Neural progenitor cell (in vitro differentiated cells): ENCODE results near the gene KPNA4. TPM values are rescaled to one million over a fixed set of nuclear protein-coding genes. Genes with fewer than 3 reads are reported as not detected.
"Not testable (repeated sequence)": the region's sequence is repeated elsewhere in the genome, so short reads cannot be mapped to it uniquely, and the experiment has no call there.

Source experiments
- DNase-seq: peaks from one replicate; pipeline ENCODE4 v3.0.0-alpha.2; 2016; ENCODE audit warnings: low spot score
- H2AFZ ChIP-seq: fragments of 200-600 bp; sonication (generic); replicated peaks from 2 replicates; pipeline ENCODE4 v1.6.1; 2016; ENCODE audit warnings: antibody characterized with exemption
- H3F3A ChIP-seq: fragments of 200-600 bp; sonication (generic); 2 replicates; pipeline ENCODE4 v1.6.1; 2016; ENCODE audit warnings: antibody characterized with exemption, low read depth
- H3K27ac ChIP-seq: fragments of 200-600 bp; sonication (generic); 2 replicates; pipeline ENCODE4 v1.5.1; 2016; ENCODE audit warnings: mild to moderate bottlenecking
- H3K27me3 ChIP-seq: fragments of 200-600 bp; sonication (generic); 2 replicates; pipeline ENCODE4 v1.6.1; 2016; ENCODE audit warnings: mild to moderate bottlenecking, moderate library complexity
- H3K36me3 ChIP-seq: fragments of 200-600 bp; sonication (generic); 2 replicates; pipeline ENCODE4 v1.5.1; 2016
- H3K4me1 ChIP-seq: fragments of 200-600 bp; sonication (generic); 2 replicates; pipeline ENCODE4 v1.6.1; 2016; ENCODE audit warnings: mixed run types
- H3K4me2 ChIP-seq: fragments of 200-600 bp; sonication (generic); 2 replicates; pipeline ENCODE4 v1.6.1; 2016
- H3K4me3 ChIP-seq: fragments of 200-600 bp; sonication (generic); 2 replicates; pipeline ENCODE4 v1.5.1; 2016
- H3K79me2 ChIP-seq: fragments of 200-600 bp; sonication (generic); 2 replicates; pipeline ENCODE4 v1.6.1; 2016; ENCODE audit warnings: low read depth
- H3K9ac ChIP-seq: fragments of 200-600 bp; sonication (generic); 2 replicates; pipeline ENCODE4 v1.6.1; 2016
- H3K9me3 ChIP-seq: fragments of 200-600 bp; sonication (generic); 2 replicates; pipeline ENCODE4 v1.5.1; 2016; ENCODE audit warnings: low read depth
- H4K20me1 ChIP-seq: fragments of 200-600 bp; sonication (generic); 2 replicates; pipeline ENCODE4 v1.6.1; 2016; ENCODE audit warnings: low read depth
- H3K27ac Mint-ChIP-seq: 3 replicates; pipeline ENCODE4 v1.8.0; 2021; ENCODE audit warnings: mixed read lengths
- H3K27me3 Mint-ChIP-seq: 2 replicates; pipeline ENCODE4 v1.8.0; 2022; ENCODE audit warnings: low read depth, mild to moderate bottlenecking, inconsistent platforms, moderate library complexity, mixed read lengths; ENCODE audit not compliant: insufficient read depth
- H3K36me3 Mint-ChIP-seq: 3 replicates; pipeline ENCODE4 v1.8.0; 2021; ENCODE audit warnings: mixed read lengths
- H3K4me1 Mint-ChIP-seq: 3 replicates; pipeline ENCODE4 v1.8.0; 2021; ENCODE audit warnings: mixed read lengths
- H3K4me3 Mint-ChIP-seq: 3 replicates; pipeline ENCODE4 v1.8.0; 2021; ENCODE audit warnings: mild to moderate bottlenecking, moderate library complexity, mixed read lengths
- H3K9me3 Mint-ChIP-seq: 3 replicates; pipeline ENCODE4 v1.8.0; 2020; ENCODE audit warnings: mixed read lengths
- EZH2 ChIP-seq: fragments of 200-600 bp; sonication (generic); IDR thresholded peaks from 2 replicates; pipeline ENCODE4 v1.6.1; 2017; ENCODE audit warnings: antibody characterized with exemption, mild to moderate bottlenecking, moderate library complexity
- EZH2phosphoT487 ChIP-seq: fragments of 200-600 bp; sonication (generic); IDR thresholded peaks from 2 replicates; pipeline ENCODE4 v1.6.1; 2017; ENCODE audit warnings: antibody characterized with exemption
- total RNA-seq: library from RNA; depleted of rRNA; stranded (reverse); fragments of >200 nt; gene quantifications from 2 replicates; pipeline ENCODE4 v1.2.3, GENCODE V29; 2015; ENCODE audit warnings: low replicate concordance
- TF ChIP-seq, protein P1 (sequence below): fragments of 200-600 bp; sonication (generic); IDR thresholded peaks from 2 replicates; pipeline ENCODE4 v1.5.1; 2017; ENCODE audit warnings: antibody characterized with exemption, mild to moderate bottlenecking

The KPNA4 gene
- total RNA-seq, 1 donor from 2014 or later = 56.6 TPM

GRCh38 chr3:160532371-160532770 lies 33.0 kb downstream of the KPNA4 start:
- no peak overlapping the region for H3K9ac ChIP-seq
- peaks cover 3% of the 10 kb centered on the region for H4K20me1 ChIP-seq
- TF ChIP-seq, protein P1, sequence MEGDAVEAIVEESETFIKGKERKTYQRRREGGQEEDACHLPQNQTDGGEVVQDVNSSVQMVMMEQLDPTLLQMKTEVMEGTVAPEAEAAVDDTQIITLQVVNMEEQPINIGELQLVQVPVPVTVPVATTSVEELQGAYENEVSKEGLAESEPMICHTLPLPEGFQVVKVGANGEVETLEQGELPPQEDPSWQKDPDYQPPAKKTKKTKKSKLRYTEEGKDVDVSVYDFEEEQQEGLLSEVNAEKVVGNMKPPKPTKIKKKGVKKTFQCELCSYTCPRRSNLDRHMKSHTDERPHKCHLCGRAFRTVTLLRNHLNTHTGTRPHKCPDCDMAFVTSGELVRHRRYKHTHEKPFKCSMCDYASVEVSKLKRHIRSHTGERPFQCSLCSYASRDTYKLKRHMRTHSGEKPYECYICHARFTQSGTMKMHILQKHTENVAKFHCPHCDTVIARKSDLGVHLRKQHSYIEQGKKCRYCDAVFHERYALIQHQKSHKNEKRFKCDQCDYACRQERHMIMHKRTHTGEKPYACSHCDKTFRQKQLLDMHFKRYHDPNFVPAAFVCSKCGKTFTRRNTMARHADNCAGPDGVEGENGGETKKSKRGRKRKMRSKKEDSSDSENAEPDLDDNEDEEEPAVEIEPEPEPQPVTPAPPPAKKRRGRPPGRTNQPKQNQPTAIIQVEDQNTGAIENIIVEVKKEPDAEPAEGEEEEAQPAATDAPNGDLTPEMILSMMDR = no peak
- TF ChIP-seq EZH2phosphoT487 = no peak
- no peak for TF ChIP-seq EZH2
- no peaks in the 10 kb centered on the region for H3K27me3 Mint-ChIP-seq
- no peaks in the 10 kb centered on the region for H3K9me3 ChIP-seq
- no peaks in the 10 kb centered on the region for H3F3A ChIP-seq
- H2AFZ ChIP-seq = no peak overlapping the region
- H3K79me2 ChIP-seq = peaks cover 24% of the 10 kb centered on the region
- no peak overlapping the region for H3K4me3 Mint-ChIP-seq
- H3K9me3 Mint-ChIP-seq = no peaks in the 10 kb centered on the region
- H3K27ac ChIP-seq = no peak overlapping the region
- no peak overlapping the region for H3K4me3 ChIP-seq
- DNase-seq = no peak
- no peaks in the 10 kb centered on the region for H3K4me1 Mint-ChIP-seq
- H3K27ac Mint-ChIP-seq = no peak overlapping the region
- H3K4me2 ChIP-seq = no peak overlapping the region
- H3K36me3 Mint-ChIP-seq = peaks cover 11% of the 10 kb centered on the region
- H3K27me3 ChIP-seq = no peaks in the 10 kb centered on the region
- H3K36me3 ChIP-seq = peaks cover 19% of the 10 kb centered on the region
- no peaks in the 10 kb centered on the region for H3K4me1 ChIP-seq

- Histone ChIP-seq H3K79me2 (peaks cover 14% of the 10 kb centered on the region), H3K36me3 (peaks cover 27% of the 10 kb centered on the region), H2AFZ (no peak overlapping the region), H3F3A (no peaks in the 10 kb centered on the region), H3K4me2 (no peak overlapping the region), H3K4me1 (no peaks in the 10 kb centered on the region), H3K27me3 (no peaks in the 10 kb centered on the region), H3K9ac (no peak overlapping the region), H3K27ac (no peak overlapping the region), H3K4me3 (no peak overlapping the region), H3K9me3 (no peaks in the 10 kb centered on the region), H4K20me1 (no peaks in the 10 kb centered on the region)
- H3K4me1 Mint-ChIP-seq = no peaks in the 10 kb centered on the region
- TF ChIP-seq, protein P1 = no peak
- TF ChIP-seq EZH2phosphoT487 (no peak), EZH2 (no peak)
- DNase-seq = no peak
- no peak overlapping the region for H3K4me3 Mint-ChIP-seq
- peaks cover 14% of the 10 kb centered on the region for H3K36me3 Mint-ChIP-seq
- no peaks in the 10 kb centered on the region for H3K9me3 Mint-ChIP-seq
- H3K27ac Mint-ChIP-seq = no peak overlapping the region
- no peaks in the 10 kb centered on the region for H3K27me3 Mint-ChIP-seq
Observed at GRCh38 chr3:160531311-160531710, 34.1 kb downstream of the KPNA4 start.

GRCh38 chr3:160516391-160516790 lies 49.0 kb downstream of the KPNA4 start:
- H3K36me3 ChIP-seq = peaks cover 35% of the 10 kb centered on the region
- not testable (repeated sequence) for H3K4me3 ChIP-seq, H3K9me3 Mint-ChIP-seq, H3K9me3 ChIP-seq, H3K27ac ChIP-seq, H3K27ac Mint-ChIP-seq, H3K27me3 Mint-ChIP-seq, H3K4me1 ChIP-seq, H2AFZ ChIP-seq, H3K9ac ChIP-seq, H3K4me1 Mint-ChIP-seq, H3K27me3 ChIP-seq, DNase-seq, H3F3A ChIP-seq, H4K20me1 ChIP-seq, H3K4me3 Mint-ChIP-seq, H3K79me2 ChIP-seq, H3K4me2 ChIP-seq
- peaks cover 35% of the 10 kb centered on the region for H3K36me3 Mint-ChIP-seq

DNA sequence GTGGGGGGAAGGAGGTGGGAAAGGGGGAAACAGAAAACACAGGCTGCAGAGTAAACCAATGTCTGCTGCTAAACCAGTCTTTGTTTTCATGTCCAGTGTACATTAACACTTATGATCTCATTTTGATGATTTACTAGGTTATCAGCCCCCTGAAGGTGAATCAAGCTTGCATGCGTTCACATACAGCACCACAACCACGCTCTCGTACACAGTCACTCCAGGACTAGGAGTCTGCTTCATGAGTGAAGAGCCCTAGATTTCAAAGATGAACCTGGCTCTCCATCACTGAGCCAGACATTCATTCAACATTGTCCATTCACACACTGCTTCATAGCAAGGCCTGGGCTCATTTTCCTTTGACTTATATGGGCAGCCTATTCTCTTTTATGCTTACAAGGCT lies 64.0 kb downstream of the KPNA4 start:
- Mint-ChIP-seq H3K4me3 (no peak overlapping the region), H3K27me3 (no peaks in the 10 kb centered on the region), H3K9me3 (no peaks in the 10 kb centered on the region), H3K36me3 (peaks cover 31% of the 10 kb centered on the region), H3K4me1 (peaks cover 2% of the 10 kb centered on the region), H3K27ac (no peak overlapping the region)
- Histone ChIP-seq H3F3A (no peaks in the 10 kb centered on the region), H3K4me3 (no peak overlapping the region), H3K9me3 (no peaks in the 10 kb centered on the region), H4K20me1 (no peaks in the 10 kb centered on the region), H3K4me2 (no peak overlapping the region), H3K36me3 (peaks cover 22% of the 10 kb centered on the region), H3K27ac (no peak overlapping the region), H3K4me1 (no peaks in the 10 kb centered on the region), H3K9ac (no peak overlapping the region), H3K79me2 (no peaks in the 10 kb centered on the region), H2AFZ (no peak overlapping the region), H3K27me3 (no peaks in the 10 kb centered on the region)
- DNase-seq = no peak
- TF ChIP-seq, protein P1 = no peak
- TF ChIP-seq EZH2 (no peak), EZH2phosphoT487 (no peak)
